ENCODE results near the gene STRA6. TPM values are rescaled to one million over a fixed set of nuclear protein-coding genes. Genes with fewer than 3 reads are reported as not detected.

Gene STRA6
- total and polyA plus RNA-seq, 10 donors: 0.47 to 1.8 (median 0.96) TPM; not detected in 3

- Histone ChIP-seq H3K27ac (no peak overlapping the region), H3K4me1 (peaks cover 0 to 13% (median 7%) of the 10 kb centered on the region in 6 donors), H3K36me3 (no peaks in the 10 kb centered on the region), H3K27me3 (replicated peaks in 1 of 7) (peaks cover 0 to 24% (median 0%) of the 10 kb centered on the region in 7 donors), H3K9me3 (no peaks in the 10 kb centered on the region), H3K4me3 (no peak overlapping the region)
- intact Hi-C loops (cut with DNase I; ENCODE audit: low total_unique reads): no loop called here
- no peak for DNase-seq
- WGBS, 5 donors: 92 to 98% (median 95%) methylated on average over 1 of the region's 1 CpG
- no peak for TF ChIP-seq POLR2A (IDR thresholded peaks at IDR 0.05)
- TF ChIP-seq CTCF (IDR thresholded peaks at IDR 0.05 in 8 of 11, conservative IDR thresholded peaks at IDR 0.05 in 3 of 11): no peak
- no peak for TF ChIP-seq POLR2AphosphoS5 (IDR thresholded peaks at IDR 0.05)
Measured at GRCh38 chr15:74159773-74160172, 42.8 kb downstream of the STRA6 start.

DNA sequence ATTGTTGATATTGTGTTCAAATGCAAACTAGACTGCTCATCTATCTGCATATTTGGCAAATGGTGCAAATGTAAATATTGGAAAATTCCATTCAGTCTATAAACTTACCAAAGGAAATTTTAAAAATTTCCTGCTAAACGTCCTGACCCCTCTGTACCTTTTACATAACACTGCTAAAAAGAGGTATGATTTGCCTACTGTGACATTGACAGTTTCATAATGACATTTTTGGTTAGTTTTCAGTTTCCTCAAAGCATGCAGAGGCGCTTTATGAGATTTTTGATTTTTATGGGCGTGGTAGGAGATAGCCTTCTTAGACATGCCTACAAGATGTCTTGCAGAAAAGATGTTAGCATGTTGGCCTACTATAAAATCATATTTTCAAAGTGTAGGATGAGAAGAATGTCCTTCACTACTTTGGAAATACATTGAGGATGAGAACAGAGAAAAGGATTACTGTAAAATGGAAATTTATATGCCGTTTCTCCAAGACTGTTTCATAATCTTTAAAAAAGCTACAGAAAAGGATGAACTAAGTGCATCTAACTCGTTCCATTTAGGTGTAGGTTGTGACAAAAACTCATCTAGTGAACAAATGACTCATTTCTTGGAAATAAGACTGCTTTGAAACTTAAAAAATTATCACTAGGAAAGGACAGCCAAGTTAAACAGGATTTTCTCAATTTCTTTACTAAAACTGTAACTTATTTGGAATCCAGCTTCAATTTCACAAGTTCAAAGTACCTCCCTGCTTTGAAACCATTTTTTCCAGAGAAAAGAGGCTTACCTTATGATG is 43.5 kb downstream of the STRA6 start:
- Histone ChIP-seq H3K27me3 (replicated peaks in 1 of 7) (peaks cover 0 to 24% (median 0%) of the 10 kb centered on the region in 7 donors), H3K9me3 (no peaks in the 10 kb centered on the region), H3K4me1 (peaks cover 0 to 13% (median 7%) of the 10 kb centered on the region in 6 donors), H3K27ac (no peak overlapping the region), H3K36me3 (no peaks in the 10 kb centered on the region), H3K4me3 (no peak overlapping the region)
- WGBS, 5 donors: 58 to 76% (median 67%) methylated on average over 5 of the region's 5 CpGs
- no peak for DNase-seq
- TF ChIP-seq CTCF (IDR thresholded peaks at IDR 0.05 in 8 of 11, conservative IDR thresholded peaks at IDR 0.05 in 3 of 11) (no peak), POLR2AphosphoS5 (IDR thresholded peaks at IDR 0.05) (no peak), POLR2A (IDR thresholded peaks at IDR 0.05) (no peak)
- intact Hi-C loops (cut with DNase I; ENCODE audit: low total_unique reads): no loop called here

DNA sequence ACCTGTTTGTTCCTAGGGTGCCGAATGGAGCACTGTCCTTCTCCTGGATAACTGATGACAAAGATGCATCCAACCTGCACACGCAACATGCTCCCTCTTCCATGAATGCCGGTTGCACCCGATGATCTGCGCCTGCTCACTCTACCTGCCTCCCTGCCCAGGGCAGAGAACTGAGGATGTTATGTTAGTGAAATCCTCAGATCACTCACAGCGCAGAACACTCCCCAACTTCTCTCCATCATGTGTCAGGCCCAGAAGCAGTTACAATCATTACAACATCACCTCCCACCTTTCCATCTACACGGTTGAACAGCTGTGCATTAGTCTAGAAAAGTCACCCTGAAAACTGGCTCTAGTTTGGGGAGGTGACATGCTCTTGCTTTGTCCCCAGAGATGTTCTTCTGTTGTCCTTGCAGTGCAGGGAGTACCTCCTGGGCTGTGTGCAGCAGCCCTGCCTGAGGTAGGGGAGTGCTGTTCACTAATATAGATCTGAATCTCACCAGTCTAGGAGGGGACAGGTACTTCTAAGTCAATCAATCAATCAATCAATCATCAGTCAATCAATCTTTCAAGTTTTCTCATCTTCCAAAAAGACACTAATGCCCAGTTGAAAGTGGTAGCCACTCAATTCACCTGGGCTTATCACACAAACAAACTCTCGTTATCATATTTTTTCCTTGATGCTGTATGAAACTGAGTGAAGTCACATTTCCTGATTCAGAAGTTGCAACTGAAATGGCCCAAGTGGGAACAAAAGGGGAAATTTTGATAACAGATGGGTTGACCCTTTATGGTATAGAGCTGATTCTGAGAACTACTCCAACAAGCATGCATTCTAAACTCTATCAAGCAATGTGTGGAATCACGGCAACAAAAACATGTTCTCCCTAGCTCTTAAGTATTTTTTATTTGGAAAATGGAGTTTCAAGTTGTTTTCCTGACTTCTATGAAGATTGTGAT is 44.4 kb downstream of the STRA6 start:
- Histone ChIP-seq H3K27me3 (replicated peaks in 1 of 7) (peaks cover 0 to 19% (median 0%) of the 10 kb centered on the region in 7 donors), H3K27ac (no peak overlapping the region), H3K9me3 (no peaks in the 10 kb centered on the region), H3K4me1 (peaks cover 0 to 13% (median 7%) of the 10 kb centered on the region in 6 donors), H3K4me3 (no peak overlapping the region), H3K36me3 (no peaks in the 10 kb centered on the region)
- no peak for TF ChIP-seq POLR2AphosphoS5 (IDR thresholded peaks at IDR 0.05)
- TF ChIP-seq CTCF (IDR thresholded peaks at IDR 0.05 in 8 of 11, conservative IDR thresholded peaks at IDR 0.05 in 3 of 11): no peak
- TF ChIP-seq POLR2A (IDR thresholded peaks at IDR 0.05): no peak
- WGBS, 5 donors: 89 to 94% (median 90%) methylated on average over 9 of the region's 9 CpGs
- intact Hi-C loops (cut with DNase I; ENCODE audit: low total_unique reads): no loop called here
- DNase-seq: no peak

Data from spleen (tissue), 11 donors.